ENCODE measurements around the gene ZNF311. TPM values are rescaled to one million over a fixed set of nuclear protein-coding genes. Genes with fewer than 3 reads are reported as not detected.

Gene ZNF311
- total and polyA plus RNA-seq, 7 experiments from 2014 or later = 0.08 to 0.73 (median 0.47) TPM

GRCh38 chr6:28988536-28989311 lies 16.4 kb downstream of the ZNF311 start:
- H3K9me3 ChIP-seq (ENCODE audit: control insufficient read depth in 2 of 3, low read length in 3 of 3) = no peaks in the 10 kb centered on the region
- H3K4me1 Mint-ChIP-seq = peaks cover 7 to 38% (median 32%) of the 10 kb centered on the region in 7 donors
- peaks cover 0 to 53% (median 15%) of the 10 kb centered on the region in 5 donors for H3K27me3 Mint-ChIP-seq
- peaks cover 0 to 5% of the 10 kb centered on the region in 2 donors for H3K4me1 ChIP-seq (ENCODE audit: control insufficient read depth in 2 of 2, insufficient read depth in 2 of 2, low read length in 2 of 2)
- DNase-seq (peak; percentile 57 to 77 (median 71)), ATAC-seq (peak; percentile 93)
- intact Hi-C loops (cut with micrococcal nuclease) = loop anchor here (1.0 to 10.0 kb wide), 8 partner anchors 7 to 904 kb away; partner anchors contain the start of gene ZNF165 (in 1 of the 2)
- H3K4me3 ChIP-seq (ENCODE audit: low read length) = peak overlapping the region; percentile 53
- H3K27ac Mint-ChIP-seq = peak overlapping the region in 7 of 9 donors; percentile 28 to 82 (median 32)
- H3K27ac ChIP-seq (ENCODE audit: low read depth, low read length) = no peak overlapping the region
- no peaks in the 10 kb centered on the region for H3K27me3 ChIP-seq (ENCODE audit: control insufficient read depth in 2 of 2, insufficient read depth in 2 of 2, low read length in 2 of 2)
- CTCF ChIA-PET = interaction anchor here (1.3 kb wide), 1 partner anchor 28 kb away, joined by 6 read pairs; no protein-coding TSS in a partner anchor
- H3K36me3 ChIP-seq (ENCODE audit: control insufficient read depth in 2 of 3, insufficient read depth in 3 of 3, low read length in 3 of 3) = no peaks in the 10 kb centered on the region
- H3K4me3 Mint-ChIP-seq = peak overlapping the region; percentile 79 to 88 (median 84)
- H3K36me3 Mint-ChIP-seq = peaks cover 0 to 4% (median 0%) of the 10 kb centered on the region in 5 donors
- POLR2A ChIA-PET = no interaction called here
- H3K9me3 Mint-ChIP-seq = peaks cover 0 to 3% (median 0%) of the 10 kb centered on the region in 11 donors

- ATAC-seq (no peak), DNase-seq (no peak)
- peaks cover 0 to 6% (median 3%) of the 10 kb centered on the region in 5 donors for H3K36me3 Mint-ChIP-seq
- H3K27ac Mint-ChIP-seq = peak overlapping the region in 3 of 9 donors; percentile 6 to 81 (median 28)
- H3K4me1 ChIP-seq (ENCODE audit: control insufficient read depth in 2 of 2, insufficient read depth in 2 of 2, low read length in 2 of 2) = peaks cover 6 to 7% of the 10 kb centered on the region in 2 donors
- H3K27me3 Mint-ChIP-seq = peaks cover 0 to 51% (median 19%) of the 10 kb centered on the region in 5 donors
- no peaks in the 10 kb centered on the region for H3K9me3 ChIP-seq (ENCODE audit: control insufficient read depth in 2 of 3, low read length in 3 of 3)
- H3K9me3 Mint-ChIP-seq = peaks cover 0 to 15% (median 2%) of the 10 kb centered on the region in 11 donors
- ChIA-PET POLR2A (interaction anchor here (0.6 to 2.1 kb wide), 4 partner anchors 29 to 148 kb away, joined by 3 to 8 read pairs (median 4); no protein-coding TSS in a partner anchor), CTCF (interaction anchor here (1.3 to 1.6 kb wide), 3 partner anchors 8 to 149 kb away, joined by 3 to 5 read pairs (median 5); no protein-coding TSS in a partner anchor)
- H3K4me1 Mint-ChIP-seq = peaks cover 19 to 65% (median 56%) of the 10 kb centered on the region in 7 donors
- intact Hi-C loops (cut with micrococcal nuclease) = loop anchor here (10.0 kb wide), 2 partner anchors 121 to 901 kb away; partner anchors contain the start of gene ZNF165 (in 1 of the 2)
- no peak overlapping the region for H3K4me3 ChIP-seq (ENCODE audit: low read length)
- H3K4me3 Mint-ChIP-seq = peak overlapping the region; percentile 68 to 90 (median 78)
- no peak overlapping the region for H3K27ac ChIP-seq (ENCODE audit: low read depth, low read length)
- no peaks in the 10 kb centered on the region for H3K36me3 ChIP-seq (ENCODE audit: control insufficient read depth in 2 of 3, insufficient read depth in 3 of 3, low read length in 3 of 3)
- no peaks in the 10 kb centered on the region for H3K27me3 ChIP-seq (ENCODE audit: control insufficient read depth in 2 of 2, insufficient read depth in 2 of 2, low read length in 2 of 2)
Observed at GRCh38 chr6:28985462-28986164, 19.5 kb downstream of the ZNF311 start.

GRCh38 chr6:28983838-28984237 lies 21.3 kb downstream of the ZNF311 start:
- H3K27ac Mint-ChIP-seq = peak overlapping the region in 4 of 9 donors; percentile 9 to 100 (median 99)
- POLR2A ChIA-PET = interaction anchor here (0.8 to 2.1 kb wide), 2 partner anchors 30 to 146 kb away, joined by 3 to 8 read pairs; no protein-coding TSS in a partner anchor

GRCh38 chr6:28982476-28983266 lies 22.4 kb downstream of the ZNF311 start:
- ChIA-PET POLR2A (interaction anchor here (0.6 to 2.1 kb wide), 6 partner anchors 11 to 145 kb away, joined by 3 to 9 read pairs (median 6); no protein-coding TSS in a partner anchor), CTCF (interaction anchor here (5.4 kb wide), 1 partner anchor 145 kb away, joined by 23 read pairs; no protein-coding TSS in a partner anchor)
- Mint-ChIP-seq H3K36me3 (peaks cover 0 to 6% (median 3%) of the 10 kb centered on the region in 5 donors), H3K9me3 (peaks cover 0 to 15% (median 3%) of the 10 kb centered on the region in 11 donors), H3K27me3 (peaks cover 9 to 57% (median 33%) of the 10 kb centered on the region in 5 donors), H3K4me3 (peak overlapping the region; percentile 85 to 100 (median 92)), H3K4me1 (peaks cover 26 to 74% (median 61%) of the 10 kb centered on the region in 7 donors), H3K27ac (peak overlapping the region; percentile 59 to 100 (median 97))
- intact Hi-C loops (cut with micrococcal nuclease) = loop anchor here (1.0 to 10.0 kb wide), 15 partner anchors 23 to 1504 kb away; partner anchors contain the start of genes TRIM27 (in 1 of the 2), ZNF165 (in 1 of the 2) and ZNF311 (in 1 of the 2)
- no peaks in the 10 kb centered on the region for H3K36me3 ChIP-seq (ENCODE audit: control insufficient read depth in 2 of 3, insufficient read depth in 3 of 3, low read length in 3 of 3)
- H3K27me3 ChIP-seq (ENCODE audit: control insufficient read depth in 2 of 2, insufficient read depth in 2 of 2, low read length in 2 of 2) = no peaks in the 10 kb centered on the region
- peak overlapping the region; percentile 18 for H3K27ac ChIP-seq (ENCODE audit: low read depth, low read length)
- DNase-seq (peak in 5 of 9 donors; percentile 24 to 52 (median 40)), ATAC-seq (peak; percentile 45)
- H3K4me1 ChIP-seq (ENCODE audit: control insufficient read depth in 2 of 2, insufficient read depth in 2 of 2, low read length in 2 of 2) = peaks cover 7 to 13% of the 10 kb centered on the region in 2 donors
- no peaks in the 10 kb centered on the region for H3K9me3 ChIP-seq (ENCODE audit: control insufficient read depth in 2 of 3, low read length in 3 of 3)
- peak overlapping the region; percentile 99 for H3K4me3 ChIP-seq (ENCODE audit: low read length)

More at GRCh38 chr6:28983838-28984237, 21.3 kb downstream of the ZNF311 start:
- peaks cover 7 to 13% of the 10 kb centered on the region in 2 donors for H3K4me1 ChIP-seq (ENCODE audit: control insufficient read depth in 2 of 2, insufficient read depth in 2 of 2, low read length in 2 of 2)
- no peak overlapping the region for H3K27ac ChIP-seq (ENCODE audit: low read depth, low read length)
- H3K27me3 ChIP-seq (ENCODE audit: control insufficient read depth in 2 of 2, insufficient read depth in 2 of 2, low read length in 2 of 2) = no peaks in the 10 kb centered on the region
- CTCF ChIA-PET = interaction anchor here (5.4 kb wide), 1 partner anchor 146 kb away, joined by 23 read pairs; no protein-coding TSS in a partner anchor
- H3K27me3 Mint-ChIP-seq = peaks cover 0 to 52% (median 25%) of the 10 kb centered on the region in 5 donors
- H3K4me1 Mint-ChIP-seq = peaks cover 22 to 73% (median 63%) of the 10 kb centered on the region in 7 donors
- peaks cover 0 to 6% (median 3%) of the 10 kb centered on the region in 5 donors for H3K36me3 Mint-ChIP-seq
- peaks cover 0 to 15% (median 2%) of the 10 kb centered on the region in 11 donors for H3K9me3 Mint-ChIP-seq
- peak overlapping the region in 5 of 10 donors; percentile 1 to 89 (median 56) for H3K4me3 Mint-ChIP-seq
- intact Hi-C loops (cut with micrococcal nuclease) = loop anchor here (2.0 to 10.0 kb wide), 6 partner anchors 119 to 1505 kb away; partner anchors contain the start of gene ZNF165 (in 1 of the 2)
- no peaks in the 10 kb centered on the region for H3K9me3 ChIP-seq (ENCODE audit: control insufficient read depth in 2 of 3, low read length in 3 of 3)
- ATAC-seq (no peak), DNase-seq (no peak)
- no peaks in the 10 kb centered on the region for H3K36me3 ChIP-seq (ENCODE audit: control insufficient read depth in 2 of 3, insufficient read depth in 3 of 3, low read length in 3 of 3)
- no peak overlapping the region for H3K4me3 ChIP-seq (ENCODE audit: low read length)

- peaks cover 30 to 80% (median 66%) of the 10 kb centered on the region in 7 donors for H3K4me1 Mint-ChIP-seq
- CTCF ChIA-PET = interaction anchor here (0.7 to 5.4 kb wide), 3 partner anchors 35 to 144 kb away, joined by 5 to 23 read pairs (median 7); no protein-coding TSS in a partner anchor
- POLR2A ChIA-PET = interaction anchor here (0.6 to 2.1 kb wide), 8 partner anchors 12 to 144 kb away, joined by 3 to 9 read pairs (median 4); no protein-coding TSS in a partner anchor
- H3K9me3 Mint-ChIP-seq = peaks cover 0 to 15% (median 3%) of the 10 kb centered on the region in 11 donors
- Histone ChIP-seq H3K9me3 (ENCODE audit: control insufficient read depth in 2 of 3, low read length in 3 of 3) (no peaks in the 10 kb centered on the region), H3K4me1 (ENCODE audit: control insufficient read depth in 2 of 2, insufficient read depth in 2 of 2, low read length in 2 of 2) (peaks cover 7 to 18% of the 10 kb centered on the region in 2 donors), H3K27ac (ENCODE audit: low read depth, low read length) (peak overlapping the region; percentile 47), H3K27me3 (ENCODE audit: control insufficient read depth in 2 of 2, insufficient read depth in 2 of 2, low read length in 2 of 2) (no peaks in the 10 kb centered on the region), H3K4me3 (ENCODE audit: low read length) (peak overlapping the region; percentile 99), H3K36me3 (ENCODE audit: control insufficient read depth in 2 of 3, insufficient read depth in 3 of 3, low read length in 3 of 3) (no peaks in the 10 kb centered on the region)
- H3K27ac Mint-ChIP-seq = peak overlapping the region; percentile 87 to 100 (median 99)
- intact Hi-C loops (cut with micrococcal nuclease) = loop anchor here (1.0 to 10.0 kb wide), 20 partner anchors 7 to 1503 kb away; partner anchors contain the start of genes TRIM27 (in 2 of the 2), ZNF165 (in 1 of the 2) and ZNF311 (in 1 of the 2)
- DNase-seq (peak; percentile 48 to 89 (median 86)), ATAC-seq (peak; percentile 81)
- peak overlapping the region; percentile 85 to 100 (median 92) for H3K4me3 Mint-ChIP-seq
- peaks cover 14 to 61% (median 36%) of the 10 kb centered on the region in 5 donors for H3K27me3 Mint-ChIP-seq
- H3K36me3 Mint-ChIP-seq = peaks cover 0 to 6% (median 3%) of the 10 kb centered on the region in 5 donors
Observed at GRCh38 chr6:28981833-28982475, 23.2 kb downstream of the ZNF311 start.
